ENCODE results near the gene EIF4ENIF1. TPM values are rescaled to one million over a fixed set of nuclear protein-coding genes. Genes with fewer than 3 reads are reported as not detected.

EIF4ENIF1 gene
- total and polyA plus RNA-seq, 9 of the 15 experiments (the other 6 are each of a cell fraction or from before 2014, with no cell fraction given), result 2.5 to 24.9 (median 15.8) TPM

DNA sequence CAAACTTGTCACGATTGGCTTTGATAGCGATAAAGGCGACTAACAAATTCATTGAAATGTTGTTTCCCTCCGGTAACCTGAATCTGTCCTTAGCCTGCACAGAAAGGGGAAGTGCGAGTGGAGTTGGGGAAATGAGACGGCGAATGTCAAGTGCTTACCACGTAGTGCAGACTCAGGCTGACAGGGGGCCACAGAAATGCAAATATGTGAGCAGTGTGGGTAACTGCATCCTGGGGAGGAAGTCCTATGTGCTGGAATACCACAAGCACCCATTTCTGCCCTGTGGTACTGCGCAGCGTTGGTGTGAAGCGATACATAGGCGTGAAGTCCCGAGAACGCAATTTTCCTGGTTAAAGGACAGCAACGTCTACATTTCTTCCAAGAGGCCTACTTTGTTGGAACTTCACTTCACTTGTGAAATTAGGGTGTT is 869 bp upstream of the EIF4ENIF1 start (continued):
- TF ChIP-seq ZNF395 (CRISPR knock-in tag; IDR thresholded peaks at IDR 0.05) (peak; percentile 43; the same call in 1 of the 2 replicates), KDM5B (IDR thresholded peaks at IDR 0.05; ENCODE audit: insufficient replicate concordance, low read depth, low read length) (peak; percentile 37), DACH1 (IDR thresholded peaks at IDR 0.05; ENCODE audit: partially characterized antibody) (no peak), HCFC1 (IDR thresholded peaks at IDR 0.05; ENCODE audit: low read depth, low read length) (no peak), CXXC5 (CRISPR knock-in tag; IDR thresholded peaks at IDR 0.05) (no peak), ZKSCAN1 (IDR thresholded peaks at IDR 0.05; ENCODE audit: low read depth, low read length) (0 out of 2 replicates have a peak, but pooled peaks have one; percentile 21), ZNF592 (IDR thresholded peaks at IDR 0.05) (peak; percentile 13; the same call in 1 of the 2 replicates), ARNT (IDR thresholded peaks at IDR 0.05) (peak in 1 of 2 experiments; percentile 51; a peak in 1 of 4 replicates), ZBTB26 (CRISPR knock-in tag; IDR thresholded peaks at IDR 0.05) (peak; percentile 14; the same call in 1 of the 2 replicates), ZFX (CRISPR knock-in tag; IDR thresholded peaks at IDR 0.05) (peak; percentile 46), NRF1 (conservative IDR thresholded peaks at IDR 0.05 in 1 of 2, IDR thresholded peaks at IDR 0.05 in 1 of 2) (peak; percentile 66 to 74)
- TF ChIP-seq, protein P1, sequence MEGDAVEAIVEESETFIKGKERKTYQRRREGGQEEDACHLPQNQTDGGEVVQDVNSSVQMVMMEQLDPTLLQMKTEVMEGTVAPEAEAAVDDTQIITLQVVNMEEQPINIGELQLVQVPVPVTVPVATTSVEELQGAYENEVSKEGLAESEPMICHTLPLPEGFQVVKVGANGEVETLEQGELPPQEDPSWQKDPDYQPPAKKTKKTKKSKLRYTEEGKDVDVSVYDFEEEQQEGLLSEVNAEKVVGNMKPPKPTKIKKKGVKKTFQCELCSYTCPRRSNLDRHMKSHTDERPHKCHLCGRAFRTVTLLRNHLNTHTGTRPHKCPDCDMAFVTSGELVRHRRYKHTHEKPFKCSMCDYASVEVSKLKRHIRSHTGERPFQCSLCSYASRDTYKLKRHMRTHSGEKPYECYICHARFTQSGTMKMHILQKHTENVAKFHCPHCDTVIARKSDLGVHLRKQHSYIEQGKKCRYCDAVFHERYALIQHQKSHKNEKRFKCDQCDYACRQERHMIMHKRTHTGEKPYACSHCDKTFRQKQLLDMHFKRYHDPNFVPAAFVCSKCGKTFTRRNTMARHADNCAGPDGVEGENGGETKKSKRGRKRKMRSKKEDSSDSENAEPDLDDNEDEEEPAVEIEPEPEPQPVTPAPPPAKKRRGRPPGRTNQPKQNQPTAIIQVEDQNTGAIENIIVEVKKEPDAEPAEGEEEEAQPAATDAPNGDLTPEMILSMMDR (IDR thresholded peaks at IDR 0.05 in 2 of 3, conservative IDR thresholded peaks at IDR 0.05 in 1 of 3; ENCODE audit: insufficient read depth in 2 of 3, low read depth in 1 of 3, low read length in 3 of 3), result peak in 1 of 3 experiments; percentile 25; a peak in 1 of 6 replicates
- TF ChIP-seq, protein P2, sequence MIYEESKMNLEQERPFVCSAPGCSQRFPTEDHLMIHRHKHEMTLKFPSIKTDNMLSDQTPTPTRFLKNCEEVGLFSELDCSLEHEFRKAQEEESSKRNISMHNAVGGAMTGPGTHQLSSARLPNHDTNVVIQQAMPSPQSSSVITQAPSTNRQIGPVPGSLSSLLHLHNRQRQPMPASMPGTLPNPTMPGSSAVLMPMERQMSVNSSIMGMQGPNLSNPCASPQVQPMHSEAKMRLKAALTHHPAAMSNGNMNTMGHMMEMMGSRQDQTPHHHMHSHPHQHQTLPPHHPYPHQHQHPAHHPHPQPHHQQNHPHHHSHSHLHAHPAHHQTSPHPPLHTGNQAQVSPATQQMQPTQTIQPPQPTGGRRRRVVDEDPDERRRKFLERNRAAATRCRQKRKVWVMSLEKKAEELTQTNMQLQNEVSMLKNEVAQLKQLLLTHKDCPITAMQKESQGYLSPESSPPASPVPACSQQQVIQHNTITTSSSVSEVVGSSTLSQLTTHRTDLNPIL (CRISPR knock-in tag; IDR thresholded peaks at IDR 0.05), result no peak
- TF ChIP-seq, protein P3, sequence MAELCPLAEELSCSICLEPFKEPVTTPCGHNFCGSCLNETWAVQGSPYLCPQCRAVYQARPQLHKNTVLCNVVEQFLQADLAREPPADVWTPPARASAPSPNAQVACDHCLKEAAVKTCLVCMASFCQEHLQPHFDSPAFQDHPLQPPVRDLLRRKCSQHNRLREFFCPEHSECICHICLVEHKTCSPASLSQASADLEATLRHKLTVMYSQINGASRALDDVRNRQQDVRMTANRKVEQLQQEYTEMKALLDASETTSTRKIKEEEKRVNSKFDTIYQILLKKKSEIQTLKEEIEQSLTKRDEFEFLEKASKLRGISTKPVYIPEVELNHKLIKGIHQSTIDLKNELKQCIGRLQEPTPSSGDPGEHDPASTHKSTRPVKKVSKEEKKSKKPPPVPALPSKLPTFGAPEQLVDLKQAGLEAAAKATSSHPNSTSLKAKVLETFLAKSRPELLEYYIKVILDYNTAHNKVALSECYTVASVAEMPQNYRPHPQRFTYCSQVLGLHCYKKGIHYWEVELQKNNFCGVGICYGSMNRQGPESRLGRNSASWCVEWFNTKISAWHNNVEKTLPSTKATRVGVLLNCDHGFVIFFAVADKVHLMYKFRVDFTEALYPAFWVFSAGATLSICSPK (IDR thresholded peaks at IDR 0.05; ENCODE audit: borderline replicate concordance), result no peak
